Activated CD4-positive, alpha-beta T cell treated with anti-CD3 and anti-CD28 coated beads, Interleukin-2, amount 50 U/mL, for 16 hours (primary cell): Measurements from ENCODE around the gene RTP3.
"Not testable (repeated sequence)": the region's sequence is repeated elsewhere in the genome, so short reads cannot be mapped to it uniquely, and the experiment has no call there.

ENCODE experiments used
- DNase-seq: peaks from one replicate; pipeline ENCODE4 v3.0.0-alpha.2; 2020

RTP3 gene

DNA sequence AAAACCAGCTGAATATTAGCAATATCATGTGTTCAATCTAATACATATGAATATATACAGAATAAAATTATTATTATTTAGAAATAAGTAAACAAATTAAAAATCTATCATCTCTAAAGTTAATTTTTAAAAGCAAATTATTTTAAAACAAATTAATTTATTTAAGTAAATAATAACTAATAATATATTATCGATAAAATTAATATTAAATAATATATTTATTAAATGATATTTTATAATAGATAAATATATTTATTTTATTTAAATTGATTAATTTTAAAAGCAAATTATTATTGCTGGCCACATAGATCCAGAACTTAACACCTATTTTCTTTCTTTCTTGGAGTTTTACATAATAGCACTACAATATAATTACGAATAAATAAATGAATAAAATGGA lies 22.2 kb downstream of the RTP3 start:
- no peak for DNase-seq

DNA sequence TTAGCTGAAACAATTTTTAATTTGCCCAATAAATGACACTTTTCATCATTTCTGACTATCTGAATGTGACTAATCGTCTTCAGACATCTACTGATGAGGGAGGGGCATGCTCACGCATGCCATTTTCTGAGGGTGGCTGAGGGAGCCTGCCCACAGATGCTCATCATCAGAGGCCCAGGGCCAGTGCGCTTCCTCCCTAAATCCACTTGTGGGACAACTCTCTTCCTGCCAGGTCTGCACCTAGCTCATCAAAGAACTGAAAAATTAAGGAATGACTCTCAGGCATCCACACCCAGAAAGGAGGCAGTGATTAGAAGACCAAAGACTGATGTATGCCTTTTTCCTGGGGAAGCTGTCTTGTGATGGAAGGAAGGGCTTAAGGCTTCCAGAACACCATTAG lies 22.8 kb downstream of the RTP3 start:
- DNase-seq, result no peak

- DNase-seq, result no peak
These were observed 23.3 kb downstream of the RTP3 start for GRCh38 chr3:46521096-46521495.

DNA sequence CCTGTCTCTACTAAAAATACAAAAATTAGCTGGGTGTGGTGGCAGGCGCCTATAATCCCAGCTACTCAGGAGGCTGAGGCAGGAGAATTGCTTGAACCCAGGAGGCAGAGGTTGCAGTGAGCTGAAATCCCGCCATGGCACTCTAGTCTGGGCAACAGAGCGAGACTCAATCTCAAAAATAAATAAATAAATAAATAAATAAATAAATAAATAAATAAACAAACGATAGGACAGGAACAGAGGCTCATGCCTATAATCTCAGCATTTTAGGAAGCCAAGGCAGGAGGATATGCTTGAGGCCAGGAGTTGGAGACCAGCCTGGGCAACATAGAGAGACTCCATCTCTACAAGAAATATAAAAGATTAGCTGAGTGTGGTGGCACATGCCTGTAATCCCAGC lies 24.4 kb downstream of the RTP3 start:
- DNase-seq, result not testable (repeated sequence)

DNA sequence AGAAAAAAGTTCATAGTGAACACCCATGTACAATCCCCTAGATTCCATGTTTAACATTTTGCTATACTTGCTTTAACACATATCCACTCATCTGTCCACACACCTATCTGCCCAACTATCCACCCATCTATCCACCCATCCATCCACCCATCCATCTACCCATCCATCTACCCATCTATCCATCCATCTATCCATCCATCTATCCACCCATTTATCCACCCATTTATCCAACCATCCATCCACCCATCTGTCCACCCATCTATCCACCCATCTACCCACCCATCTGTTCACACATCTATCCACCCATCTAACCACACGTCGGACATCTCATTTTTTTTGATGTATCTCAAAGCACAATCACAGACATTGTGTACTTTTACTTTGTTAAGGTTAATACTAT lies 25.8 kb downstream of the RTP3 start:
- DNase-seq, result no peak

- DNase-seq, result no peak
These were observed 26.2 kb downstream of the RTP3 start for GRCh38 chr3:46524008-46524407.

- no peak for DNase-seq
These were observed 27.1 kb downstream of the RTP3 start for GRCh38 chr3:46524832-46525231.

- no peak for DNase-seq
These were observed 29.5 kb downstream of the RTP3 start for GRCh38 chr3:46527239-46527638.

DNA sequence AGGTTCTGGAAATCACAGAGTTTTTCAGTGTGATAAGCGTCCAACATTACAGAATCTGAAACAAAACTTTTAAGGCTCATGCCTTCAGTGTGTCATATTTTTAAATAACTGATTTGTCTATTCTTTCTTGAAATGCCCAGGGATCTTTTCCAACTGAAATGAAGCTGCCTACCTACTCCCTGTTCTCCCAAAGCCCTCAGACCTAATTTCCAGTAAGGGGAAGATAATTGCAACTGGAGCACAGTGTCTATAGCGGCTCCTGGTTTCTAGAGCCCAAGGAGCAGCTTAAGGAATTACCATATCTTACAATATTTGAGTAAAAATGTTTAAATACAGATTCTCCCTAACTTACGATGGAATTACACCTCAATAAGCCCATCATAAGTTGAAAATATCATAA lies 35.3 kb downstream of the RTP3 start:
- DNase-seq, result no peak

GRCh38 chr3:46535746-46536145 lies 38.0 kb downstream of the RTP3 start:
- DNase-seq, result no peak

DNA sequence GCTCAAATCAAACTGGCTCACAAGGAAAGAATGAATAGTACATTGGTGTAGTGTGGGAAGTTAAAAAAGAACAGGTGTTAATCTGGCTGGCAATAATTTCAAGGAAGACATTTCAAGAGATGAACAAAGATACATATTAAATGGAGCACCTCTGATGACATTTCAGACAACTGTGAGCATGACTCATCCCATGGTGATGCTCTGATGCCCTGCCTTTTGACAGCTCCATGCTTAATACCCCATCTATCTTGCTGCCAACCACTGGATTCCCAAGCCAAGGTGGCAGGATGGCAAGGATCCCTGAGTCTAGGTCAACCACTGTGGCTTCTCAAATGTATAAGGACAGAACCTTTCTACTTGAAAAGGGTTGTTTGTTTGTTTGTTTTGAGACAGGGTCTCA lies 39.0 kb downstream of the RTP3 start:
- DNase-seq, result no peak

DNA sequence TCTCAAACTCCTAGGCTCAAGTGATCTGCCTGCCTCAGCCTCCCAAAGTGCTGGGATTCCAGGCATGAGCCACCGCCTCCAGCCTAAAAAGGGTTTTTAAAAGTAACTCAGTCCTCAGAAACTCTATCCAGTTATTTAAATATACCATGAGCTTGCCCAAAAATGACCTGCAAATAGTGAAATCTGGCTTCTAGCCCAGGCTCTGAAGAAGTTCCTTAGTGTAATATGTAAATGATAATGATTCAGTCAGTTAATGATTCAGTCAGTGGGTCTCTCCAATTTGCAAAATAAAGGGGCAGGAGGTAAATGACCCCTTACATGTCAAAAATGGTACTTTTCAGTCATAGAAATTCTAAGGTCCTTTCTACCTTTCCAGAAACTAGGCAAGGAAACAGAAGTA lies 39.5 kb downstream of the RTP3 start:
- DNase-seq, result no peak

GRCh38 chr3:46537779-46538178 lies 40.0 kb downstream of the RTP3 start:
- DNase-seq, result no peak

DNA sequence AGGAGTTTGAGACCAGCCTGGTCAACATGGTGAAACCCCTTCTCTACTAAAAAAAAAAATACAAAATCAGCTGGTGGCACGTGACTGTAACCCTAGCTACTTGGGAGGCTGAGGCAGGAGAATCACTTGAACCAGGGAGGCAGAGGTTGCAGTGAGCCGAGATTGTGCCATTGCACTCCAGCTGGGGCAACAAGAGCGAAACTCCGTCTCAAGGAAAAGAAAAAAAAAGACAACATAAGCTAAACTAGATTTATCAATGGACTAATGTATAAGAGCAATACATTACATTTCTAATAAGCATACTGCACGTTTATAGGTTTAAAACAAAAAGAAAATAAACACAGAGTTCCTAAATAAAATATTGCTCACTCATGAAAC lies 40.6 kb downstream of the RTP3 start:
- not testable (repeated sequence) for DNase-seq

DNA sequence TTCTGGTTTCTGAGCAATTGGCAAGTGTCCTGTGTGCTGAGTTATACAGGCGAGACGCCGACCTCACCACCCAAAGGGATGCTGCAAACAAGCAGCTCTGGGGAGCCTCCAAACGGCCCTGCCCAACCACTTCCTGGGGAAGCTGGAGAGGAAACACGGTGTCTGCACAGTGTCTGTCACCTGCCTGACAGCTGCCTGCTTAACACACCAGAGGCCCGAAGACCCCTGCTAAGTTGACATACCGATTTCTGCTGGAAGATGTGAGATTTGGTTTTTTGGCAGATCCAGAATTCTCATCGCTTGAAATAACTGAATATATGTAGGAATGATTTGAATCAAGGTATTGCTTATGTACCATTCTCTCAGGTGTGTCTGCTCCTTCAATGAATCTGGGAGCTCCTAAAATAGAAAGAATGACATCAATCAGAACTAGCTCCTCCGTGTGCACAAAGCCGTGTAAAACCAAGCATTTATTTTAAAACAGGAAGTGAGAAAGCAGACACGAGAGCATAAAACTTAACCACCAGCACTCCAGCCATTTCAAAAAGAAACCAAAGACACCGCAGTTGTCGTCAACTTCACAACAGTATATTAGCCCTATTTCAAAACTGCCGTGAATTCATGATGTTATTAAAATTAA lies 41.1 kb downstream of the RTP3 start:
- DNase-seq, result peak; percentile 93

DNA sequence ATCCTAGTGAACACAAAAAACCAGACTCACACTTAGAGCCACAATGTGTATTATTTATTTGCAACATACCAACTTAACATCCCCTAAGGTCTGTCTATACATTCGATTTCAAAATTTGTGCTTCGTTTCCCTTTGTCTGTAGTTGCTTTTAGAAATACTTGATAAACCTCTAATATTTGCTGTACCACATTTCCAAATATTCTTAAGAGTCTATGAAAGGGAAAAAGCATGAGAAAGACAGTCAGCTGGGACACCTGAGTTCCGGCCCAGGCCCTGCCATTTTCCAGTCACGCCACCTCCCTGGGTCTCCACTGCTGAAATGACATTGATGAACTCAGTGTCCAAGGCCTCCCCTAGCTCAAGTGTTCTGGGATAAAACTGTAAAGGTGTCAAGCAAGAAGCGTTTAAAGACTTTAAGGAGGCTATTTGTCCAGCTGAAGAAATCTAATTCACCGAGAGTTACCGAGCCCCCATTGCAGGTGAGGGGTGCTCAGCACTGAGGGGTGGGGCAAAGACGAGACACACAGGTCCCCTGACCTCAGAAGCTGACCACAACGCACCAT lies 41.7 kb downstream of the RTP3 start:
- no peak for DNase-seq

GRCh38 chr3:46540550-46540949 lies 42.8 kb downstream of the RTP3 start:
- no peak for DNase-seq

- DNase-seq, result no peak
These were observed 44.1 kb downstream of the RTP3 start for GRCh38 chr3:46541835-46542234.

DNA sequence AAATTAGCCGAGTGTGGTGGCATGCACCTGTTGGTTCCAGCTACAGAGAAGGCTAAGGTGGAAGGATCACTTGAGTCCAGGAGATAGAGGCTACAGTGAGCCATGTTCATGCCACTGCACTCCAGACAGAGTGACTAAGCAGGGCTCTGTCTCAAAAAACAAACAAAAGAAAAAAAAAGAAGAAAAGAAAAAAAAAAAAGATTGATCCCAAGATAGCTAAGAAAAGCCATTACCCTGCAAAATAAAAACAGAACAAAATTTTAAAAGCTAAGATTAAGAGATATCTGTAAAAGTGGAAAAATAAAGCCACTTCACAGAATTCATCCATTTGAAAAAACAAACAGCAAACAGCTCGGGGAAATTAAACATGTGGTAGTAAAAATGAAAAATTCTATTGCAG lies 44.6 kb downstream of the RTP3 start:
- DNase-seq, result no peak

- no peak for DNase-seq
These were observed 45.0 kb downstream of the RTP3 start for GRCh38 chr3:46542801-46543201.

DNA sequence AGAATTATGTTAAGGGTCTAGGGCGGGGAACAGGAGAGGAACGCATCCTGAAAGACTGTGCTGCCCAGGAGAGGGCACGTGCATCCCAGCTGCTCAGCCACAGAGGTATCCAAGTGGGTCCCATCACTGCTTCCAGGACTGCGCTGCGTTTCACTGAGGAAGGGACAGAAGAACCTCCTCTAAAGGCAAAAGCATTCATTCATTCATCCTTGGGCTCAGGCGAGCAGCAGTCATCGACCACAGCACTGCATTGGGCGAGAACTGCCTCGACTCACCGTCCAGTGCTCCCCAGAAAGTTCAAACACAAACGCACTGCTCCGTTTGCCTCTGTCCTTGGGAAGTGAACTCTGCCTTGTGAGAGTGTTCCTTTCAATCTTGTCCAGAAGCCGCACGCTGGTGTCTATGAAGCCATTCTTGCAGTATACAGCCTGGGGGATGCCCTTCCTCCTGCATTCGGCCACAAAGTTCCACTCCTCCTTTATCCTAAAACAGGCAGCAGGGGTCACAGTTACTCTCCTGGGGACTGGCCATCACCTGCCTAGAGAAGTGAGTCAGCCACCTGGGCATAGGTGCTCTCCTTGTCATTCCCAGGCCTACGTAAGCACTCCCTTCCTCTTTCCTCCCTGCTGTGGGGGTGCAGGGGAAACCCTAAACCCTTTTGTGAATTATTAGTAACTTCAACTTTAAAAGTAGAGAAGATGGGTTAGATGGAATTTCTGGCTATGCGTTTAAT lies 47.2 kb downstream of the RTP3 start:
- no peak for DNase-seq

DNA sequence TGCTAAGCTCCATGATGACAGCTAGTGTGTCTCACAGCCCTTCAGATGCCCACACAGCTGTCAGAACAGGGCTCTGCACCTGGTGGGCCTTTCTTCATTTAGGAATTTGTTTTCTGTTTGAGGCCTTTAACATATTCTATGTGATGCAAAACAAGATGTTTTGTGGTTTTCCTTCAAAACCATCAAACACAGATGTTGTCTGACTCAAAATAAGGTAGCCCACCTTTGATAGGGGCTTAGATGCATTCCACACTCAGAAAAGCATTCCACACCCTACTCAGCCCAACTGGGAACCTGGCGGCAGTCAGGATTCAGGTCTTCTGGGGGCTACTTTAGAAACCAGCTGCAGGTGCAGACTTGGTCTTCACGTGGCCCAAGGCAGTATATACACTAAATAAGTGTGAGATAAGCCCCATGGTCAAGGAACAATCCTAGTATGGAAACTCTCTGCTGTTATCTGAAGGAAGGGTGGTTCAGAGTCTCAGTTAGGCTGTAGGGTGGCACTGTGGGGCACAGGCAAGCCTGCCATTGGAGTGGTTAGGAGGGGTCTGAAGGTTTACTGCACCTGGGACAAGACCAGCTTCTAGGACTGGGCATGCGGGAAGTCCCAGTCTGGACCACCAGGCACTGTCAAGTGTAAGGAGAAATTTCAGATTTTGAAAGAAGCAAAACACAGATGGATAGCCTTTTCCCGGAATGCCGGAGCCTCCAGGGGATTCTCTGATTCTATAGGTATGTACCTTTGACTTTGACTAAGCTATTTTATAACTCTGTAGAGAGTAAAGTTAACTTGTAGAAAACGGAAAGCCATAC lies 48.2 kb downstream of the RTP3 start:
- DNase-seq, result no peak

DNA sequence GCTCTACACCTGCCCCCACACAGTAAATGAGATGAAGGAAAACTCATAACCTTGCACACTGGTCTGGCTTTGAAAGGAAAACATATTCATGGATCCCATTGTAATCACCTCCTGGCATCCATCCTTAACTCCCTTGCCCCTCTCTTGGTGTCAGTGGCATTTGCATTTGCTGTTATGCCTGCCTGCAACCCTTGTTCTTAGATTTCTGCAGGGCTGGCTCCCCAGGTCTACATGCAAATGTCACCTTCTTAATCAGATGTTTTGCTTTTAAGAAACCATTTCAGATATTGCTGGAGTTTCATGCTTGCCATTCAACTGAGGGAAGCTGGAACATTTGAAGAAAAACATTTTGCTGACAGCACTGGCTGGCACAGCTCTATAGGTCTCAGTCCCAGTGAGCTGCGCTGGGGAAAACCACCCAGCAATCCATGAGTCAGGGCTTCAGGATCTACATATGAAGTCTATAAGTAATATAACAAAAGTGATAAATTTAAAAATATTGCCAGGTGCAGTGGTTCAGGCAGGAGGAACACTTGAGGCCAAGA lies 49.2 kb downstream of the RTP3 start:
- DNase-seq, result no peak
